GM12878 (cell line): ENCODE data around the gene TMSB15B. TPM values are rescaled to one million over a fixed set of nuclear protein-coding genes. Genes with fewer than 3 reads are reported as not detected.

Experiments used
- ATAC-seq: fragments of 200-7000 bp; cut with Tn5 transposase; 3 replicates; pipeline ENCODE4 v1.9.1; 2020; ENCODE audit warnings: mild to moderate bottlenecking, moderate library complexity
- BruUV-seq: library from RNA; stranded (reverse); fragments of 400-500 nt; replicated peaks from 2 replicates; lab custom pipeline; 2021; lab: Mats Ljungman, UMichigan
- CTCF ChIA-PET: fragments of 300-600 bp; sonication (Branson Sonifier 250); formaldehyde crosslinking; extraction: SDS; loops from one replicate; lab custom pipeline; 2021; ENCODE audit warnings: inconsistent platforms; lab: Yijun Ruan, JAX
- POLR2A ChIA-PET: fragments of 350-600 bp; formaldehyde crosslinking; extraction: SDS; loops from one replicate; lab custom pipeline; 2021; ENCODE audit warnings: inconsistent platforms; lab: Charles Lee
- RAD21 ChIA-PET: fragments of 300-600 bp; sonication (Branson Sonifier 250); formaldehyde crosslinking; loops from one replicate; lab custom pipeline; 2023; ENCODE audit warnings: antibody characterized with exemption; ENCODE audit not compliant: unreplicated experiment; lab: Charles Lee
- SMC1A ChIA-PET: fragments of 300-600 bp; sonication (Branson Sonifier 250); formaldehyde crosslinking; loops from one replicate; lab custom pipeline; 2023; ENCODE audit not compliant: unreplicated experiment, uncharacterized antibody; lab: Charles Lee
- DNase-seq: peaks from one replicate; pipeline ENCODE4 v3.0.0-alpha.2; 2011; ENCODE audit warnings: low read depth, low spot score
- FAIRE-seq: peaks from 3 replicates; lab custom pipeline; 2011; peaks lifted over from hg19 to GRCh38; lab: Jason Lieb, UNC
- H2AFZ ChIP-seq: 2 replicates; pipeline ENCODE4 v1.6.0; 2011; ENCODE audit warnings: low read depth, low read length, control low read depth; ENCODE audit not compliant: control insufficient read depth
- H3K27ac ChIP-seq: 2 replicates; pipeline ENCODE4 v1.5.1; 2011; ENCODE audit warnings: control low read depth; ENCODE audit not compliant: control insufficient read depth, insufficient read depth
- H3K27me3 ChIP-seq, 2 experiments: replicated peaks in 1 of 2; 2 replicates each; pipeline versions ENCODE4 v1.6.0 to v1.6.1; 2011; ENCODE audit warnings: low read length in 1 of 2; ENCODE audit not compliant: control insufficient read depth in 2 of 2, insufficient read depth in 2 of 2
- H3K36me3 ChIP-seq, 2 experiments: 2 replicates each; pipeline ENCODE4 v1.5.1; 2011; ENCODE audit warnings: low read length in 1 of 2; ENCODE audit not compliant: control insufficient read depth in 2 of 2, insufficient read depth in 2 of 2
- H3K4me1 ChIP-seq: 2 replicates; pipeline ENCODE4 v1.6.1; 2011; ENCODE audit warnings: mild to moderate bottlenecking, low read length, moderate library complexity, mixed read lengths; ENCODE audit not compliant: control insufficient read depth, insufficient read depth
- H3K4me2 ChIP-seq: 2 replicates; pipeline ENCODE4 v1.6.0; 2011; ENCODE audit warnings: control low read depth; ENCODE audit not compliant: control insufficient read depth, insufficient read depth
- H3K4me3 ChIP-seq: fragments of 200-600 bp; sonication (generic); 2 replicates; pipeline ENCODE4 v1.5.1; 2016
- H3K79me2 ChIP-seq: 2 replicates; pipeline ENCODE4 v1.6.0; 2011; ENCODE audit warnings: low read length; ENCODE audit not compliant: control insufficient read depth, insufficient read depth
- H3K9ac ChIP-seq: 2 replicates; pipeline ENCODE4 v1.8.0; 2011; ENCODE audit warnings: low read length, control low read depth, mixed read lengths; ENCODE audit not compliant: control insufficient read depth, insufficient read depth
- H3K9me3 ChIP-seq: replicated peaks from 3 replicates; pipeline ENCODE4 v1.5.1; 2011; ENCODE audit warnings: mild to moderate bottlenecking, low read length; ENCODE audit not compliant: control insufficient read depth, insufficient read depth
- H4K20me1 ChIP-seq: 2 replicates; pipeline ENCODE4 v1.6.0; 2011; ENCODE audit not compliant: control insufficient read depth, insufficient read depth
- CBFB ChIP-seq: IDR thresholded peaks from 2 replicates; pipeline ENCODE4 v1.6.1; 2016; ENCODE audit warnings: antibody characterized with exemption, low read depth
- CBX5 ChIP-seq: sonication (generic); IDR thresholded peaks from 2 replicates; pipeline ENCODE4 v1.6.1; 2016; ENCODE audit warnings: low read depth, moderate library complexity, mild to moderate bottlenecking, inconsistent platforms
- CHD2 ChIP-seq: IDR thresholded peaks from 2 replicates; pipeline ENCODE4 v1.6.1; 2011; ENCODE audit warnings: low read depth, low read length, improper control_type of control experiment, borderline replicate concordance
- CREB1 ChIP-seq: IDR thresholded peaks from 2 replicates; pipeline ENCODE4 v1.6.1; 2012; ENCODE audit warnings: low read depth, mild to moderate bottlenecking, inconsistent platforms
- IRF4 ChIP-seq: IDR thresholded peaks from 2 replicates; pipeline ENCODE4 v1.6.1; 2011; ENCODE audit warnings: low read depth, low read length
- MTA2 ChIP-seq: fragments of 450-650 bp; IDR thresholded peaks from 2 replicates; pipeline ENCODE4 v1.6.1; 2016; ENCODE audit warnings: low read depth, mild to moderate bottlenecking, moderate library complexity
- POLR2A ChIP-seq: IDR thresholded peaks from 2 replicates; pipeline ENCODE4 v1.6.1; 2011; ENCODE audit warnings: low read depth, mild to moderate bottlenecking, low read length
- POLR2AphosphoS5 ChIP-seq: IDR thresholded peaks from 2 replicates; pipeline ENCODE4 v1.6.1; 2011; ENCODE audit warnings: mild to moderate bottlenecking, low read length, inconsistent platforms
- POU2F2 ChIP-seq: IDR thresholded peaks from 3 replicates; pipeline ENCODE4 v1.6.1; 2011; ENCODE audit warnings: low read depth, mild to moderate bottlenecking, low read length, borderline replicate concordance
- RB1 ChIP-seq: fragments of 450-650 bp; formaldehyde crosslinking; IDR thresholded peaks from 2 replicates; pipeline ENCODE4 v1.6.1; 2017; ENCODE audit warnings: mild to moderate bottlenecking, borderline replicate concordance
- SIN3A ChIP-seq: IDR thresholded peaks from 2 replicates; pipeline ENCODE4 v1.6.1; 2012; ENCODE audit warnings: low read depth, low read length, improper control_type of control experiment
- SIX5 ChIP-seq: IDR thresholded peaks from 2 replicates; pipeline ENCODE4 v1.6.1; 2011; ENCODE audit warnings: mild to moderate bottlenecking, low read depth, low read length, moderate library complexity; ENCODE audit not compliant: severe bottlenecking
- SMAD1 ChIP-seq: fragments of 450-650 bp; IDR thresholded peaks from 2 replicates; pipeline ENCODE4 v1.6.1; 2018; ENCODE audit warnings: mild to moderate bottlenecking, low read depth; ENCODE audit not compliant: partially characterized antibody
- SMAD5 ChIP-seq: IDR thresholded peaks from 2 replicates; pipeline ENCODE4 v1.6.1; 2016; ENCODE audit warnings: antibody characterized with exemption, low read depth
- TAF1 ChIP-seq: IDR thresholded peaks from 2 replicates; pipeline ENCODE4 v1.6.1; 2011; ENCODE audit warnings: mild to moderate bottlenecking, low read depth, low read length, borderline replicate concordance
- TARDBP ChIP-seq: IDR thresholded peaks from 2 replicates; pipeline ENCODE4 v1.6.1; 2016; ENCODE audit warnings: borderline replicate concordance
- TCF12 ChIP-seq: IDR thresholded peaks from 2 replicates; pipeline ENCODE4 v1.6.1; 2011; ENCODE audit warnings: low read depth, mild to moderate bottlenecking, low read length
- WRNIP1 ChIP-seq: IDR thresholded peaks from 2 replicates; pipeline ENCODE4 v1.6.1; 2011; ENCODE audit warnings: low read depth, low read length, improper control_type of control experiment, borderline replicate concordance
- ZNF207 ChIP-seq: fragments of 450-650 bp; IDR thresholded peaks from 2 replicates; pipeline ENCODE4 v1.6.1; 2014; ENCODE audit warnings: antibody characterized with exemption, mild to moderate bottlenecking, borderline replicate concordance
- ZNF384 ChIP-seq: IDR thresholded peaks from 2 replicates; pipeline ENCODE4 v1.6.1; 2012; ENCODE audit warnings: low read depth, mild to moderate bottlenecking, low read length, improper control_type of control experiment, borderline replicate concordance
- WGBS: methylation state at CpG from one replicate; pipeline ENCODE4 v1.1.6; 2016; ENCODE audit warnings: low lambda C conversion rate; ENCODE audit not compliant: insufficient replicate concordance, insufficient coverage; ENCODE audit errors: missing lambda C conversion rate; 5-methylcytosine and 5-hydroxymethylcytosine counted together
- in situ Hi-C: fragments of 300-500 bp; cut with MboI; formaldehyde crosslinking; loops from 9 replicates; pipeline ENCODE4 v1.14.3; 2018; ENCODE audit warnings: mixed read lengths
- intact Hi-C: fragments of 100-400 bp; cut with micrococcal nuclease; formaldehyde crosslinking; loops from one replicate; pipeline ENCODE4 v1.14.2; 2022; ENCODE audit not compliant: unreplicated experiment
- polyA plus RNA-seq, 11 experiments: library from polyadenylated mRNA; depleted of rRNA in 4 of 11; unstranded in 6 of 11; stranded (reverse) in 5 of 11; fragments of >200 nt; fragmentation: Nextera tagmentation in 4 of 11; fragmentation: Illumina TruSeq in 1 of 11; extraction: Ambion mirVana in 4 of 11; extraction: Trizol in 1 of 11; gene quantifications; 1 replicate in 1 of 11; 2 replicates in 10 of 11; pipeline versions ENCODE4 v1.2.1 to v1.2.3, GENCODE V29; 2011 to 2016; ENCODE audit warnings: inconsistent platforms in 2 of 11, missing spikeins in 2 of 11, low read depth in 1 of 11
- total RNA-seq, 4 experiments: library from RNA; depleted of rRNA in 3 of 4; stranded (reverse); fragments of >200 nt in 3 of 4; fragmentation: Illumina TruSeq in 1 of 4; extraction: Trizol in 1 of 4; gene quantifications; 2 replicates each; pipeline versions ENCODE4 v1.2.1 to v1.2.3, GENCODE V29; 2013 to 2021
- TF ChIP-seq, protein P1 (sequence below): fragments of 450-650 bp; IDR thresholded peaks from 2 replicates; pipeline ENCODE4 v1.6.1; 2017; ENCODE audit warnings: mild to moderate bottlenecking, low read depth, inconsistent platforms; ENCODE audit not compliant: poor library complexity, severe bottlenecking
- TF ChIP-seq, protein P2 (sequence below): fragments of 450-650 bp; IDR thresholded peaks from 2 replicates; pipeline ENCODE4 v1.6.1; 2017; ENCODE audit warnings: borderline replicate concordance
- TF ChIP-seq, protein P3 (sequence below): fragments of 150-350 bp; IDR thresholded peaks from 2 replicates; pipeline ENCODE4 v1.6.1; 2014; ENCODE audit warnings: mild to moderate bottlenecking, low read depth, low read length

TMSB15B gene
- total and polyA plus RNA-seq, 10 of the 15 experiments (the other 5 are each of a cell fraction or from before 2014, with no cell fraction given) = 8.8 to 45.2 (median 18.1) TPM

DNA sequence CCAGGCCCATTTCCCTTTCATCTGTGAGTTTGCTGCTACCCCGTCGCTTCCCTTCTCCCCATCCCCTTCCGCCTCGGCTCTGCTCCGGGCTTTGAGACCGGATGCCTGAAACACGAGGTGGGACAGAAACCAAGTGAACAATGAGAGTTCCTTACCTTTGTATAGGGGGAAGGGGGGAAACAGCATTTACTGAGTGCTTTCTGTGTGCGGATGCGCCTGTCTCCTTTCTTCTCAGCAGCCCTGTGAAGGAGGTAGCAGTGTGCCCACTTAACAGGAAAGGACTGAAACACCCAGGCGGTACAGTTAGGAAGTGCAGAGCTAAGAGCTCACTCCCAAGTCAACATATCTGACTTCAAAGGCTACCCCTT lies 43.2 kb upstream of the TMSB15B start:
- peaks cover 28% of the 10 kb centered on the region for H3K79me2 ChIP-seq
- H3K4me2 ChIP-seq = peak overlapping the region; percentile 9
- peak; percentile 71 for ATAC-seq
- H3K4me3 ChIP-seq = peak overlapping the region; percentile 80
- ChIA-PET CTCF (interaction anchor here (0.9 to 6.5 kb wide), 7 partner anchors 11 to 290 kb away, joined by 3 to 64 read pairs (median 12); no protein-coding TSS in a partner anchor), POLR2A (interaction anchor here (0.6 to 3.0 kb wide), 3 partner anchors 14 to 21 kb away, joined by 3 to 19 read pairs (median 9); no protein-coding TSS in a partner anchor), SMC1A (interaction anchor here (0.6 to 6.6 kb wide), 3 partner anchors 17 to 74 kb away, joined by 3 to 106 read pairs (median 4); no protein-coding TSS in a partner anchor), RAD21 (interaction anchor here (1.4 to 5.1 kb wide), 4 partner anchors 13 to 74 kb away, joined by 7 to 43 read pairs (median 20); no protein-coding TSS in a partner anchor)
- H3K27ac ChIP-seq = peak overlapping the region; percentile 85
- H3K9me3 ChIP-seq = no peaks in the 10 kb centered on the region
- in situ Hi-C loops = no loop called here
- DNase-seq = no peak
- no TSS peak for BruUV-seq
- FAIRE-seq = no peak
- H4K20me1 ChIP-seq = no peaks in the 10 kb centered on the region
- 23% methylated on average over 10 of the region's 10 CpGs for WGBS
- H3K36me3 ChIP-seq = no peaks in the 10 kb centered on the region
- intact Hi-C loops = loop anchor here (2.0 kb wide), 1 partner anchor 74 kb away; no protein-coding TSS in a partner anchor
- H3K27me3 ChIP-seq = no peaks in the 10 kb centered on the region
- no peaks in the 10 kb centered on the region for H3K4me1 ChIP-seq
- peak overlapping the region; percentile 80 for H3K9ac ChIP-seq
- peak overlapping the region; percentile 77 for H2AFZ ChIP-seq
- TF ChIP-seq WRNIP1 (no peak), POLR2AphosphoS5 (0 out of 2 replicates have a peak, but pooled peaks have one; percentile 7), RB1 (no peak), CREB1 (no peak), SMAD1 (no peak), CHD2 (no peak), SMAD5 (no peak), SIN3A (0 out of 2 replicates have a peak, but pooled peaks have one; percentile 27), MTA2 (no peak), POU2F2 (no peak), POLR2A (no peak), TAF1 (no peak), CBX5 (no peak), TARDBP (no peak), CBFB (no peak), ZNF207 (no peak), TCF12 (no peak), ZNF384 (no peak), SIX5 (no peak), IRF4 (no peak)
- TF ChIP-seq, protein P1, sequence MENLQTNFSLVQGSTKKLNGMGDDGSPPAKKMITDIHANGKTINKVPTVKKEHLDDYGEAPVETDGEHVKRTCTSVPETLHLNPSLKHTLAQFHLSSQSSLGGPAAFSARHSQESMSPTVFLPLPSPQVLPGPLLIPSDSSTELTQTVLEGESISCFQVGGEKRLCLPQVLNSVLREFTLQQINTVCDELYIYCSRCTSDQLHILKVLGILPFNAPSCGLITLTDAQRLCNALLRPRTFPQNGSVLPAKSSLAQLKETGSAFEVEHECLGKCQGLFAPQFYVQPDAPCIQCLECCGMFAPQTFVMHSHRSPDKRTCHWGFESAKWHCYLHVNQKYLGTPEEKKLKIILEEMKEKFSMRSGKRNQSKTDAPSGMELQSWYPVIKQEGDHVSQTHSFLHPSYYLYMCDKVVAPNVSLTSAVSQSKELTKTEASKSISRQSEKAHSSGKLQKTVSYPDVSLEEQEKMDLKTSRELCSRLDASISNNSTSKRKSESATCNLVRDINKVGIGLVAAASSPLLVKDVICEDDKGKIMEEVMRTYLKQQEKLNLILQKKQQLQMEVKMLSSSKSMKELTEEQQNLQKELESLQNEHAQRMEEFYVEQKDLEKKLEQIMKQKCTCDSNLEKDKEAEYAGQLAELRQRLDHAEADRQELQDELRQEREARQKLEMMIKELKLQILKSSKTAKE = no peak
- TF ChIP-seq, protein P2, sequence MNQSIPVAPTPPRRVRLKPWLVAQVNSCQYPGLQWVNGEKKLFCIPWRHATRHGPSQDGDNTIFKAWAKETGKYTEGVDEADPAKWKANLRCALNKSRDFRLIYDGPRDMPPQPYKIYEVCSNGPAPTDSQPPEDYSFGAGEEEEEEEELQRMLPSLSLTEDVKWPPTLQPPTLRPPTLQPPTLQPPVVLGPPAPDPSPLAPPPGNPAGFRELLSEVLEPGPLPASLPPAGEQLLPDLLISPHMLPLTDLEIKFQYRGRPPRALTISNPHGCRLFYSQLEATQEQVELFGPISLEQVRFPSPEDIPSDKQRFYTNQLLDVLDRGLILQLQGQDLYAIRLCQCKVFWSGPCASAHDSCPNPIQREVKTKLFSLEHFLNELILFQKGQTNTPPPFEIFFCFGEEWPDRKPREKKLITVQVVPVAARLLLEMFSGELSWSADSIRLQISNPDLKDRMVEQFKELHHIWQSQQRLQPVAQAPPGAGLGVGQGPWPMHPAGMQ = no peak
- TF ChIP-seq, protein P3, sequence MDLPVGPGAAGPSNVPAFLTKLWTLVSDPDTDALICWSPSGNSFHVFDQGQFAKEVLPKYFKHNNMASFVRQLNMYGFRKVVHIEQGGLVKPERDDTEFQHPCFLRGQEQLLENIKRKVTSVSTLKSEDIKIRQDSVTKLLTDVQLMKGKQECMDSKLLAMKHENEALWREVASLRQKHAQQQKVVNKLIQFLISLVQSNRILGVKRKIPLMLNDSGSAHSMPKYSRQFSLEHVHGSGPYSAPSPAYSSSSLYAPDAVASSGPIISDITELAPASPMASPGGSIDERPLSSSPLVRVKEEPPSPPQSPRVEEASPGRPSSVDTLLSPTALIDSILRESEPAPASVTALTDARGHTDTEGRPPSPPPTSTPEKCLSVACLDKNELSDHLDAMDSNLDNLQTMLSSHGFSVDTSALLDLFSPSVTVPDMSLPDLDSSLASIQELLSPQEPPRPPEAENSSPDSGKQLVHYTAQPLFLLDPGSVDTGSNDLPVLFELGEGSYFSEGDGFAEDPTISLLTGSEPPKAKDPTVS = no peak
